Glutamatergic neuron (in vitro differentiated cells): Measurements from ENCODE around the gene ZNF728. TPM values are rescaled to one million over a fixed set of nuclear protein-coding genes. Genes with fewer than 3 reads are reported as not detected.

Experiments used
- DNase-seq: peaks from one replicate; pipeline ENCODE4 v3.0.0; 2022
- H3K27ac Mint-ChIP-seq: one replicate; pipeline ENCODE4 v1.8.0; 2020; ENCODE audit warnings: mild to moderate bottlenecking, mixed read lengths, inconsistent platforms; ENCODE audit not compliant: unreplicated experiment
- H3K27me3 Mint-ChIP-seq: one replicate; pipeline ENCODE4 v1.8.0; 2020; ENCODE audit warnings: mild to moderate bottlenecking, moderate library complexity, mixed read lengths, inconsistent platforms; ENCODE audit not compliant: unreplicated experiment
- H3K36me3 Mint-ChIP-seq: one replicate; pipeline ENCODE4 v1.8.0; 2020; ENCODE audit warnings: mild to moderate bottlenecking, mixed read lengths, inconsistent platforms; ENCODE audit not compliant: unreplicated experiment
- H3K4me1 Mint-ChIP-seq: one replicate; pipeline ENCODE4 v1.8.0; 2020; ENCODE audit warnings: mild to moderate bottlenecking, low read depth, mixed read lengths, inconsistent platforms; ENCODE audit not compliant: unreplicated experiment
- H3K4me3 Mint-ChIP-seq: one replicate; pipeline ENCODE4 v1.8.0; 2020; ENCODE audit warnings: mild to moderate bottlenecking, mixed read lengths, inconsistent platforms; ENCODE audit not compliant: unreplicated experiment
- H3K9me3 Mint-ChIP-seq: one replicate; pipeline ENCODE4 v1.8.0; 2020; ENCODE audit warnings: mild to moderate bottlenecking, moderate library complexity, mixed read lengths, inconsistent platforms; ENCODE audit not compliant: unreplicated experiment
- CTCF ChIP-seq: fragments of 200-600 bp; sonication (generic); IDR thresholded peaks from one replicate; pipeline ENCODE4 v1.5.0; 2021; ENCODE audit not compliant: partially characterized antibody, unreplicated experiment
- long read RNA-seq: library from polyadenylated mRNA; unstranded; transcript quantifications from one replicate; pipeline ENCODE4 v2.0.0, GENCODE V29; 2020; ENCODE audit not compliant: unreplicated experiment
- total RNA-seq: library from RNA; stranded (reverse); fragmentation: NEBNext Ultra II Directional; extraction: Animal tissue kit (Norgen Biotek cat#: 25700); gene quantifications from one replicate; pipeline ENCODE4 v1.2.1, GENCODE V29; 2021; ENCODE audit not compliant: unreplicated experiment

Gene ZNF728
- not detected for total RNA-seq
- long read RNA-seq: 0 reads

- peaks cover 4% of the 10 kb centered on the region for H3K36me3 Mint-ChIP-seq
- no peak within 1 kb of the TSS for H3K27ac Mint-ChIP-seq
- H3K9me3 Mint-ChIP-seq: peaks cover 7% of the 10 kb centered on the region
- no peak for TF ChIP-seq CTCF
- H3K27me3 Mint-ChIP-seq: peaks cover 2% of the 10 kb centered on the region
- DNase-seq: no peak
- no peak within 1 kb of the TSS for H3K4me3 Mint-ChIP-seq
- no peaks in the 10 kb centered on the region for H3K4me1 Mint-ChIP-seq
Observed at GRCh38 chr19:23002690-23003422, at the start of gene ZNF728. Gene ZNF728 (minus strand): TSS chr19:23003176. CDS start chr19:23003030, 146 bp downstream.

- no peaks in the 10 kb centered on the region for H3K4me1 Mint-ChIP-seq
- H3K36me3 Mint-ChIP-seq: peaks cover 20% of the 10 kb centered on the region
- TF ChIP-seq CTCF: no peak
- no peak overlapping the region for H3K4me3 Mint-ChIP-seq
- no peak for DNase-seq
- no peak overlapping the region for H3K27ac Mint-ChIP-seq
- H3K9me3 Mint-ChIP-seq: peaks cover 8% of the 10 kb centered on the region
- H3K27me3 Mint-ChIP-seq: no peaks in the 10 kb centered on the region
Observed at GRCh38 chr19:23052349-23052748, 49.4 kb upstream of the ZNF728 start.

GRCh38 chr19:23049256-23049655 lies 46.3 kb upstream of the ZNF728 start:
- Mint-ChIP-seq H3K4me3 (no peak overlapping the region), H3K9me3 (peaks cover 12% of the 10 kb centered on the region), H3K4me1 (no peaks in the 10 kb centered on the region), H3K27ac (no peak overlapping the region), H3K27me3 (no peaks in the 10 kb centered on the region), H3K36me3 (peaks cover 30% of the 10 kb centered on the region)
- no peak for DNase-seq
- no peak for TF ChIP-seq CTCF

GRCh38 chr19:23046743-23047142 lies 43.8 kb upstream of the ZNF728 start:
- Mint-ChIP-seq H3K9me3 (peaks cover 16% of the 10 kb centered on the region), H3K4me1 (no peaks in the 10 kb centered on the region), H3K4me3 (no peak overlapping the region), H3K27ac (no peak overlapping the region), H3K27me3 (no peaks in the 10 kb centered on the region), H3K36me3 (peaks cover 23% of the 10 kb centered on the region)
- TF ChIP-seq CTCF: no peak
- no peak for DNase-seq

- H3K27me3 Mint-ChIP-seq: peaks cover 7% of the 10 kb centered on the region
- H3K4me1 Mint-ChIP-seq: no peaks in the 10 kb centered on the region
- peaks cover 10% of the 10 kb centered on the region for H3K36me3 Mint-ChIP-seq
- DNase-seq: no peak
- no peak for TF ChIP-seq CTCF
- H3K9me3 Mint-ChIP-seq: peaks cover 15% of the 10 kb centered on the region
- no peak overlapping the region for H3K4me3 Mint-ChIP-seq
- H3K27ac Mint-ChIP-seq: no peak overlapping the region
Observed at GRCh38 chr19:23033721-23034120, 30.7 kb upstream of the ZNF728 start.
